ENCODE data around the gene GPR37.

Gene GPR37, protein sequence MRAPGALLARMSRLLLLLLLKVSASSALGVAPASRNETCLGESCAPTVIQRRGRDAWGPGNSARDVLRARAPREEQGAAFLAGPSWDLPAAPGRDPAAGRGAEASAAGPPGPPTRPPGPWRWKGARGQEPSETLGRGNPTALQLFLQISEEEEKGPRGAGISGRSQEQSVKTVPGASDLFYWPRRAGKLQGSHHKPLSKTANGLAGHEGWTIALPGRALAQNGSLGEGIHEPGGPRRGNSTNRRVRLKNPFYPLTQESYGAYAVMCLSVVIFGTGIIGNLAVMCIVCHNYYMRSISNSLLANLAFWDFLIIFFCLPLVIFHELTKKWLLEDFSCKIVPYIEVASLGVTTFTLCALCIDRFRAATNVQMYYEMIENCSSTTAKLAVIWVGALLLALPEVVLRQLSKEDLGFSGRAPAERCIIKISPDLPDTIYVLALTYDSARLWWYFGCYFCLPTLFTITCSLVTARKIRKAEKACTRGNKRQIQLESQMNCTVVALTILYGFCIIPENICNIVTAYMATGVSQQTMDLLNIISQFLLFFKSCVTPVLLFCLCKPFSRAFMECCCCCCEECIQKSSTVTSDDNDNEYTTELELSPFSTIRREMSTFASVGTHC

GRCh38 chr7:124765401-124766352, at the start of gene GPR37:
Gene GPR37, minus strand, starts transcription at chr7:124765792. Its CDS starts 816 bp downstream, at chr7:124764976.
- DNase-seq = peak; percentile 10 to 21

DNA sequence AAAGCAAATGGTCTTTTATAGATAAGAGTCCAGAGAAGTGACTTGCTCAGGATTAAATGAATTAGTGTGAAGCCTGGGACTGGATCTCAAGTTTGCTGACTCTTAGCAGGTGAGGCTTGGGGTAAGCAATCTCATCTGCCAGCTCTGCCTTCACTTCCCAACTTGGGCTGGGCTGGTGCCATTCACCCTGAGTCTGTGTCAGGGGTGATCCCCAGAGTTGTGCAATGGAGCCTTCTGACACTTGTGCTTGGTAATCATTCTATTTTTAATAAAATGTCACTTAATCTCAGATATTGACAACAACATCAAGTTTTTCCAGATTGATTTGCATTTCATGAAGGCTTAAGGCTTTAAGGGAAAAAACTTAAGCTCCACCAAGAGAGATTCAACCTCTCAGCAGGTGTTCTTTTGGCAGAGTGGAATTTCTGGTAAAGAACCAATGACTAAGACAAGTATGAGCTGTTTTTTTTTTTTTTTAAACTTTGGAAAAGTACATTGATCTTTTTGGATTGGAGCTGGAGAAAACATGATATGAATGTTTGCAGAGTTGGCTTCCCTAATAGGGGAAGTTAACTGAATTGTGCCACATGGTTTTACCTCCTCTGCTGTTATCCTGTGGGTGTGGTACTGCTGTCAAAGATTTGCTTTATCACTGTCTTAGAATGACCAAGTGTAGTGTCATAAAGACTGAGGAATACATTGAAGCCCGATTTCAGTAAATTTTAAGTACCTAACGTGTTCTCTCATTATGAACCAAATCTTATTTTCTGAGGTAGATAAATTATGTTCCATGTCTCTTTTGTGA, 48.6 kb upstream of the GPR37 start:
- no peak for DNase-seq

GRCh38 chr7:124812764-124813163, 47.2 kb upstream of the GPR37 start:
- no peak for DNase-seq

GRCh38 chr7:124811341-124811740, 45.7 kb upstream of the GPR37 start:
- DNase-seq = no peak

GRCh38 chr7:124810605-124811004, 45.0 kb upstream of the GPR37 start:
- no peak for DNase-seq

DNA sequence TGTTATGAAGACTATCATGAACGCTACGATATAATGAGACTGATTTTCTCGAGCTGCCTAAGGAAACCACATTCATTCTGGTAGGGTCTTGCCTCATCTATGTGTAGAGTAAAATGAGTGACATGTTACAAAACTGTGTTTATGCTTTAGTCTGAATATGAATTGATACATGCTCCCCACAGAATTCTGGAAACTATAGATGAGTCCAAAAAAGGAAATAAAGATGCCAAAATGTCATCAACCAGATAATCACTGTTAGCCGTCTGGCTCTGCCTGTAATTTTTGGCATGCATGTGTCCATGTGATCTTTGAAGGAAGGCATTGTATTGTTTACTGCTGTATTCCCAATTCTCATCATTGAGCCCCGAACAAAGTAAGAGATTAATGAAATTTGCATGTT, 42.6 kb upstream of the GPR37 start:
- DNase-seq = no peak

DNA sequence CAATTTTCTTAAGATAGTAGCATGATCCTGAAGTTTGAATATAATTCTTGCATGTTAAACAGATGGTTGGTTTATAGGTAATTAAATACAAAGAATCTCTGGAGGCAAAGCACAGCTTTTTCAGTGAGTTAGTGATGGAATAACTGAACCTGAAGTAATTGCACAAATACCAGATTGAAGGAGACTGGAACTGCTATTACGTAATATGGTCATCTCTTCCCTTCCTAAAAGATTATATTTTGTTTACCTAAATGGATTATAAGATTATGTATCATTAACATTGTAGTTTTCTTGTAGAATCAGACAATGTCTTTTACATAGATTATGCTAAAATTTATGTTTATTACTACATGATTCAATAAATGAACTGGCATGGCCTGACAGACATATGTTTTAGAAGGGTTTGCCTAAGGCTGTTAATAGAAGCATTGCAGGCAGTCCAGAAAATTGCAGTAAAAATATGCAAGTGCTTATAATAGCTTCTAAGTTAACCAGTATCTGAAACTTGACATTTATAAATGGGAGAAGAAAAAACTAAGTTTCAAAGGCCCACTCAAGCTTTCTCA, 35.8 kb upstream of the GPR37 start:
- no peak for DNase-seq

DNA sequence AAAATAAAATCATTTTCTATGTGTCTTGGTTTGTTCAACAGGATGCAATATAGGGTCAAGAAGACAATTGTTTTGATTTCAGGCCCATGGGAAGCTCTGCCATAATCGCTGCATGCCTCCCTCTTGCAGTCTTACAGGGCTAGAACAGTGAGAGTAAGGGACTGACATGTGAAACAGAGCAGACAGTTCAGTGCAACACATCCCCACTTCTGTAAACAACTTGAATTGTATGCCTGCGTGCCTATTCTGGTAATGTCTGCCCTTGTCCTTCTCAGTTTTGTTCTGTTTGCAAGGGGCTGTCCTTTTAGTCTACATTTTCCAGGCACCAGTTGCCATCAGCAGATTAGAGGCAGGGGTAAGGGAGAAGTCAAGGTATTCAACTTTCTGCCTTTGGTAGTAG, 34.8 kb upstream of the GPR37 start:
- DNase-seq = no peak

- no peak for DNase-seq
Measured at GRCh38 chr7:124799448-124799847, 33.9 kb upstream of the GPR37 start.

- DNase-seq = no peak
Measured at GRCh38 chr7:124796771-124797170, 31.2 kb upstream of the GPR37 start.

- DNase-seq = no peak
Measured at GRCh38 chr7:124792696-124793095, 27.1 kb upstream of the GPR37 start.

GRCh38 chr7:124792002-124792401, 26.4 kb upstream of the GPR37 start:
- DNase-seq = no peak

GRCh38 chr7:124791426-124791825, 25.8 kb upstream of the GPR37 start:
- DNase-seq = no peak

- no peak for DNase-seq
Measured at GRCh38 chr7:124790645-124791044, 25.1 kb upstream of the GPR37 start.

- DNase-seq = no peak
Measured at GRCh38 chr7:124785994-124786393, 20.4 kb upstream of the GPR37 start.

- DNase-seq = no peak
Measured at GRCh38 chr7:124784879-124785818, 19.6 kb upstream of the GPR37 start.

DNA sequence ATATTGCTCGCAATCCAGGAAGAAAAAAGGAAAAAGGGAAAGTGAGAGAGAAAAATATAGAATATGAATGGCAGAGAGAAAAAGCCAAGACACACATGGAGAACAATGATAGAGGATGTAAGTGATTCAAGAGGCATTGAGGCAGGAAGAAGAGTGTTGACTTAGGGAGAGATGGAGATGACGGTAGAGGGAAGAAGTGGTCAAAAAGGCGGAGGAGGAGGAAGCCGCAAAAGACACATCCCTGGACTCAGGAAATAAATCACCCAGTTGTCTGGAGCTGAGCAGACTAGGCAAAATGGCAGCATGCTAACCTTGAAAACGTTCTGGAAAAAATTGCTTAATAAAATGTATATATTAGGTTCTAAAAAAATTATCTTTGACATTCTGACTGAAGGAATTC, 17.7 kb upstream of the GPR37 start:
- DNase-seq = no peak

- DNase-seq = no peak
Measured at GRCh38 chr7:124781907-124782734, 16.5 kb upstream of the GPR37 start.

DNA sequence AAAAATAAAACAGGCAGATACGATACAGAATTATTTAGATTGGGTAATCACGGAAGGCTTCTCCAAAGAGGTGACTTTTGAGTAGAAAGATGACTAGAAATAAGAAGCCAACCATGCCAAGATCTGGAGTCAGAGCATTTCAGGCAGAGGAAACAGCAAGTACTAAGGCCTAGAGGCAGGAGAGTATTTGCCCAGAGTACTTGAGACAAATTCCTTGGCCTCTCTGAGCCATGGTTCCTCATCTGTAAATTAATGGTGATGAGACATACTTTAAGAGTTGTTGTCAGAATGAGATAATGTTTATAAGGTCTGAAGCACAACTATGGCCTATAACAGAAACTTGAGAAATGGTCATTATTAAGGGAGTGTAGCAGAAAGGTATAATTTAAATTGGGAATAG, 15.8 kb upstream of the GPR37 start:
- DNase-seq = no peak

DNA sequence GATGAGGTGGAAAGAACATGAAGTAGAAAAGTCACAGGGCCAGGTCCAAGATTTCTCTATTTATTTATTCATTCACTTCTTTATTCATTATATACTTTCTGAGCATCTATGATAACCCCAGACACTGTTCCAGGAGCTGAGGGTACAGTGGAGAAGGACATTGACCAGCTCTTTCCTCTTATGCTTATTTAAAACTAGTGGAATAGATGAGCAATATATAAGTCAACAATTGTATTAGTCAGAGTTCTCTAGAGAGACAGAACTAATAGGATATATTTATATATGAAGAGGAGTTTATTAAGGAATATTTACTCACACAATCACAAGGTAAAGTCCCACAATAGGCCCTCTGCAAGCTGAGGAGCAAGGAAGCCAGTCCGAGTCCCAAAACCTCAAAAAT, 15.0 kb upstream of the GPR37 start:
- DNase-seq = no peak

Data from stimulated activated CD4-positive, alpha-beta T cell treated with anti-CD3 and anti-CD28 coated beads, Interleukin-4, amount 100 ng/mL, for 4 hours (primary cell).